HepG2 (cell line): Measurements from ENCODE around the gene RAB11FIP5. TPM values are rescaled to one million over a fixed set of nuclear protein-coding genes. Genes with fewer than 3 reads are reported as not detected.
A peak's percentile ranks its signal among the peaks of the same experiment; 100 is the strongest.

Source experiments
- BCL6 ChIP-seq: IDR thresholded peaks from 2 replicates; pipeline ENCODE4 v1.6.1; 2016; ENCODE audit warnings: missing genetic modification reagents, missing compliant biosample characterization
- CREM ChIP-seq, 2 experiments: sonication (generic) in 1 of 2; formaldehyde crosslinking in 1 of 2; IDR thresholded peaks; 2 replicates each; pipeline versions ENCODE4 v1.4.0 to v1.6.1; 2016 to 2020; ENCODE audit warnings: antibody characterized with exemption in 1 of 2, mild to moderate bottlenecking in 1 of 2, missing genetic modification reagents in 1 of 2
- ETV5 ChIP-seq: IDR thresholded peaks from 2 replicates; pipeline ENCODE4 v1.6.1; 2018; ENCODE audit warnings: missing biosample characterization, missing genetic modification reagents, inconsistent platforms, borderline replicate concordance
- GPBP1L1 ChIP-seq: sonication (generic); formaldehyde crosslinking; IDR thresholded peaks from 2 replicates; pipeline ENCODE4 v1.5.0; 2020; ENCODE audit warnings: mild to moderate bottlenecking, missing genetic modification reagents
- GPN1 ChIP-seq: sonication (generic); formaldehyde crosslinking; IDR thresholded peaks from 2 replicates; pipeline ENCODE4 v1.5.1; 2020; ENCODE audit warnings: missing genetic modification reagents, borderline replicate concordance
- HMGA1 ChIP-seq: sonication (generic); formaldehyde crosslinking; conservative IDR thresholded peaks from 2 replicates; pipeline ENCODE4 v1.4.0; 2020; ENCODE audit warnings: missing genetic modification reagents
- HNF4G ChIP-seq, 2 experiments: sonication (generic) in 1 of 2; formaldehyde crosslinking in 1 of 2; IDR thresholded peaks; 2 replicates each; pipeline versions ENCODE4 v1.4.0 to v1.6.1; 2011 to 2020; ENCODE audit warnings: borderline replicate concordance in 2 of 2, low read depth in 2 of 2, mild to moderate bottlenecking in 2 of 2, low read length in 1 of 2, missing genetic modification reagents in 1 of 2, moderate library complexity in 1 of 2
- IKZF1 ChIP-seq: fragments of 450-650 bp; IDR thresholded peaks from 2 replicates; pipeline ENCODE4 v1.7.1; 2016
- KDM4B ChIP-seq: sonication (generic); formaldehyde crosslinking; IDR thresholded peaks from 2 replicates; pipeline ENCODE4 v1.4.0; 2020; ENCODE audit warnings: missing genetic modification reagents
- KLF9 ChIP-seq: IDR thresholded peaks from 2 replicates; pipeline ENCODE4 v1.6.1; 2016; ENCODE audit warnings: low read depth
- MAFF ChIP-seq: IDR thresholded peaks from 2 replicates; pipeline ENCODE4 v1.6.1; 2011; ENCODE audit warnings: low read depth, low read length, improper control_type of control experiment
- NFE2L2 ChIP-seq: fragments of 150-350 bp; IDR thresholded peaks from 2 replicates; pipeline ENCODE4 v1.6.1; 2014; ENCODE audit warnings: low read length
- TARDBP ChIP-seq: sonication (generic); formaldehyde crosslinking; IDR thresholded peaks from 2 replicates; pipeline ENCODE4 v1.8.0; 2022; ENCODE audit warnings: mild to moderate bottlenecking, missing genetic modification reagents
- TRIM24 ChIP-seq: sonication (generic); formaldehyde crosslinking; IDR thresholded peaks from 2 replicates; pipeline ENCODE4 v1.8.0; 2022; ENCODE audit warnings: mild to moderate bottlenecking, missing genetic modification reagents
- YY1 ChIP-seq: IDR thresholded peaks from 2 replicates; pipeline ENCODE4 v1.6.1; 2011; ENCODE audit warnings: low read length, low read depth, moderate library complexity, mild to moderate bottlenecking; ENCODE audit not compliant: insufficient read depth, insufficient replicate concordance
- ZBTB44 ChIP-seq: sonication (generic); formaldehyde crosslinking; IDR thresholded peaks from 2 replicates; pipeline ENCODE4 v1.4.0; 2020; ENCODE audit warnings: missing genetic modification reagents
- ZNF230 ChIP-seq: sonication (generic); formaldehyde crosslinking; IDR thresholded peaks from 2 replicates; pipeline ENCODE4 v1.4.0; 2020; ENCODE audit warnings: mild to moderate bottlenecking, missing genetic modification reagents
- ZNF501 ChIP-seq: sonication (generic); formaldehyde crosslinking; IDR thresholded peaks from 2 replicates; pipeline ENCODE4 v1.5.1; 2020; ENCODE audit warnings: mild to moderate bottlenecking, moderate library complexity, missing genetic modification reagents
- ZNF569 ChIP-seq: sonication (generic); formaldehyde crosslinking; IDR thresholded peaks from 2 replicates; pipeline ENCODE4 v1.5.0; 2020; ENCODE audit warnings: mild to moderate bottlenecking, missing genetic modification reagents, moderate library complexity, borderline replicate concordance
- ZNF614 ChIP-seq: IDR thresholded peaks from 2 replicates; pipeline ENCODE4 v1.6.1; 2018; ENCODE audit warnings: missing biosample characterization, missing genetic modification reagents, inconsistent platforms, borderline replicate concordance
- ZNF615 ChIP-seq: sonication (generic); formaldehyde crosslinking; IDR thresholded peaks from 2 replicates; pipeline ENCODE4 v1.5.0; 2020; ENCODE audit warnings: mild to moderate bottlenecking, missing genetic modification reagents, borderline replicate concordance
- ZNF639 ChIP-seq: conservative IDR thresholded peaks from 2 replicates; pipeline ENCODE4 v1.6.1; 2018; ENCODE audit warnings: missing genetic modification reagents
- ZNF713 ChIP-seq: sonication (generic); formaldehyde crosslinking; IDR thresholded peaks from 2 replicates; pipeline ENCODE4 v1.4.0; 2020; ENCODE audit warnings: mild to moderate bottlenecking, missing genetic modification reagents
- ZSCAN12 ChIP-seq: sonication (generic); formaldehyde crosslinking; IDR thresholded peaks from 2 replicates; pipeline ENCODE4 v1.9.0; 2021; ENCODE audit warnings: mild to moderate bottlenecking, missing genetic modification reagents
- polyA plus RNA-seq, 8 experiments: library from polyadenylated mRNA; depleted of rRNA in 3 of 8; stranded (reverse) in 7 of 8; unstranded in 1 of 8; fragments of >200 nt; fragmentation: Illumina TruSeq in 4 of 8; extraction: Trizol in 4 of 8; gene quantifications; 2 replicates each; pipeline versions ENCODE4 v1.2.1 to v1.2.3, GENCODE V29; 2011 to 2016; ENCODE audit warnings: low read depth in 4 of 8, missing spikeins in 1 of 8, mixed read lengths in 1 of 8; ENCODE audit not compliant: insufficient read depth in 1 of 8
- total RNA-seq, 5 experiments: library from RNA; depleted of rRNA; stranded (reverse); fragments of >200 nt; fragmentation: Illumina TruSeq; extraction: Trizol; gene quantifications; 2 replicates each; pipeline ENCODE4 v1.2.3, GENCODE V29; 2016; ENCODE audit warnings: low read depth in 1 of 5

RAB11FIP5 gene
- total and polyA plus RNA-seq, 2 of the 13 experiments (the other 11 are each of a cell fraction or from before 2014, with no cell fraction given), result 9.4 to 22.9 TPM

- TF ChIP-seq TRIM24 (no peak), KDM4B (CRISPR knock-in tag) (peak; percentile 50; the same call in 1 of the 2 replicates), NFE2L2 (no peak), KLF9 (no peak), ZSCAN12 (CRISPR knock-in tag) (no peak), HMGA1 (CRISPR knock-in tag) (no peak), CREM (IDR thresholded peaks at IDR 0.05) (peak; percentile 91), CREM (CRISPR knock-in tag; IDR thresholded peaks at IDR 0.05) (no peak), MAFF (no peak), YY1 (peak; percentile 91), ZNF713 (CRISPR knock-in tag) (no peak), ZNF569 (CRISPR knock-in tag) (peak; percentile 90; the same call in 1 of the 2 replicates), HNF4G (IDR thresholded peaks at IDR 0.05; ENCODE audit: borderline replicate concordance, low read depth, low read length) (peak; percentile 34; the same call in 1 of the 2 replicates), HNF4G (CRISPR knock-in tag; IDR thresholded peaks at IDR 0.05; ENCODE audit: borderline replicate concordance, low read depth) (0 out of 2 replicates have a peak, but pooled peaks have one; percentile 43), ETV5 (peak; percentile 58; the same call in 1 of the 2 replicates), ZBTB44 (CRISPR knock-in tag) (no peak), TARDBP (CRISPR knock-in tag) (peak; percentile 86), ZNF614 (CRISPR knock-in tag) (0 out of 2 replicates have a peak, but pooled peaks have one; percentile 51), ZNF639 (no peak; the same call in 1 of the 2 replicates), GPBP1L1 (CRISPR knock-in tag) (no peak), GPN1 (CRISPR knock-in tag) (no peak; the same call in 1 of the 2 replicates), ZNF501 (CRISPR knock-in tag) (peak; percentile 99), BCL6 (CRISPR knock-in tag) (peak; percentile 5; the same call in 1 of the 2 replicates), IKZF1 (no peak), ZNF230 (CRISPR knock-in tag) (no peak), ZNF615 (CRISPR knock-in tag) (no peak; the same call in 1 of the 2 replicates)
These were observed 41.2 kb downstream of the RAB11FIP5 start, which contains the start of gene SFXN5 (continued) for GRCh38 chr2:73071360-73072128.
